HG02938 (cell line): Measurements from ENCODE around the gene C6orf141.
"Not testable (repeated sequence)": the region's sequence is repeated elsewhere in the genome, so short reads cannot be mapped to it uniquely, and the experiment has no call there.

Experiments used
- ATAC-seq: cut with Tn5 transposase; IDR thresholded peaks from one replicate; pipeline ENCODE4 v1.9.1; 2021; ENCODE audit warnings: mild to moderate bottlenecking, moderate library complexity; ENCODE audit not compliant: unreplicated experiment

Gene C6orf141

DNA sequence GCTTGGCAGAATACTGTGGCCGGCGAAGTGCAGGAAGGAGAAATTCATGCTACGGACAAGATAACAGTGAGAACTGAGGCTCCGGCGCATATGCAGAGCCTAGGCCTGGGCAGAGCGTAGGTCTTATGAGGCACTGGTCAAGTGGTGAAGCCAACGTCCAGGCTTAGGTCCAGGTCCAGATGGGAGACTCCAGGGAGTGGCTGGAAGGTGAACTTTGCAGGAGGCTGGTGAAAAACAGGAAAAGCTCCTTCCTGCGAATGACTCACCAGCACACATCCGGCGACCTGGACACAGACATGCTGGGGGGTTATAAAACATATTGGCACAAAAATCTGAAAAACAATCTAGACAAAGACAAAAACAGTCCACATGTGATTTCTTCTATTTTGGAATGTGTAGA is 15.4 kb downstream of the C6orf141 start:
- ATAC-seq: no peak

GRCh38 chr6:49570474-49571079 is 20.1 kb downstream of the C6orf141 start:
- ATAC-seq: no peak

- no peak for ATAC-seq
These were observed 26.1 kb downstream of the C6orf141 start for GRCh38 chr6:49576618-49577017.

DNA sequence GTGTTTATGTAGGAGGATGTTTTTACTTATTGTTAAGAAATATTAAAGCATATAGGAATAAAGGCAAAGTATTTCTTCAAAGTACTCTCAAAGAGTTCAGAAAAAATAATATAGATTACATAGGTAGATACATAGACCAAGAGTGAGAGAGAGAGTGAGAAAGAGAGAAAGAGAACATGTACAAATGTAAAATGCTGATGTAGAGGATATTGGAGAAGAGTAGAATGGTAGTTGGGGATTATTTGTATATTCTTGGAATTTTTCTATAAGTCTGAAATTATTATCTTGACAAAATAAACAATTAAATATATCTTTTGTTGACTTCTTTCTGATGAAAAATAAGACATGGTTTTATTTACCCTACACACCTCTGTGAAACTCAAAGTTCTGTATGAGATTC is 29.2 kb downstream of the C6orf141 start:
- no peak for ATAC-seq

GRCh38 chr6:49582529-49582928 is 32.1 kb downstream of the C6orf141 start:
- ATAC-seq: no peak

DNA sequence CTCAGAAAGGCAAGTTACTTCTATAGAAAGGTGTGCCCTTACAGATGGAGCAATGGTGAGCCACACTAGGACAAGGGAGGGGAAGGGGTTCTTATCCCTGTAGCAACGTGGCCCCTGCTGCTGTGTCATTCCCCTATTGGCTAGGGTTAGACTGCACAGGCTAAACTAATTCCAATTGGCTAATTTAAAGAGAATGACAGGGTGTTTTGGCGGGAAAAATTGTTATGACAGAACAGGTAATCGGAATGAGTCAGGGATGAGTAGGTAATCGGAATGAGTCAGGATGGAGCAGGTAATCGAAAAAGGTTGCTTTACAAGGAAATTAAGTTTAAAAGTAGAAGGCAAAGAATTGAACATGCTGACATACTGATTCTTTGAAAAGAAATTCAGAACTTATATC is 36.8 kb downstream of the C6orf141 start:
- ATAC-seq: not testable (repeated sequence)
